Colonic mucosa (tissue), 4 donors: Measurements from ENCODE around the gene VSNL1. TPM values are rescaled to one million over a fixed set of nuclear protein-coding genes. Genes with fewer than 3 reads are reported as not detected.

Source experiments
- DNase-seq: peaks from one replicate; pipeline ENCODE4 v3.0.0-alpha.2; 2020
- H3K27ac ChIP-seq: fragments of 200-600 bp; one replicate; pipeline ENCODE4 v1.8.0; 2021
- H3K27me3 ChIP-seq: fragments of 200-600 bp; one replicate; pipeline ENCODE4 v1.8.0; 2021
- H3K36me3 ChIP-seq: fragments of 200-600 bp; one replicate; pipeline ENCODE4 v1.8.0; 2021
- H3K4me1 ChIP-seq: fragments of 200-600 bp; one replicate; pipeline ENCODE4 v1.8.0; 2021; ENCODE audit warnings: mild to moderate bottlenecking
- H3K4me3 ChIP-seq: fragments of 200-600 bp; one replicate; pipeline ENCODE4 v1.8.0; 2021
- H3K9ac ChIP-seq, 2 donors: one replicate each; pipeline ENCODE4 v1.7.0; 2013; ENCODE audit warnings: control low read depth in 2 of 2, low read depth in 2 of 2, low read length in 2 of 2
- H3K9me3 ChIP-seq: fragments of 200-600 bp; one replicate; pipeline ENCODE4 v1.8.0; 2021
- intact Hi-C: fragments of 100-400 bp; cut with DNase I; formaldehyde crosslinking; loops from one replicate; pipeline ENCODE4 v1.14.1; 2022
- total RNA-seq, 2 donors: library from RNA; stranded (reverse); fragmentation: NEBNext Ultra II Directional in 1 of 2; extraction: Animal tissue kit (Norgen Biotek cat#: 25700) in 1 of 2; gene quantifications; one replicate each; pipeline ENCODE4 v1.2.1, GENCODE V29; 2021
- TF ChIP-seq, protein P1 (sequence below): fragments of 200-600 bp; IDR thresholded peaks from one replicate; pipeline ENCODE4 v1.8.0; 2022; ENCODE audit warnings: antibody characterized with exemption, mild to moderate bottlenecking
- donor health status: healthy.
- donor health status: DM: no; HTN: no; CAD: no.
- donor health status: DM: no; HTN: no; CAD: no.

Gene VSNL1
- total RNA-seq, 2 donors from 2014 or later = 7.4 to 8.1 TPM

DNA sequence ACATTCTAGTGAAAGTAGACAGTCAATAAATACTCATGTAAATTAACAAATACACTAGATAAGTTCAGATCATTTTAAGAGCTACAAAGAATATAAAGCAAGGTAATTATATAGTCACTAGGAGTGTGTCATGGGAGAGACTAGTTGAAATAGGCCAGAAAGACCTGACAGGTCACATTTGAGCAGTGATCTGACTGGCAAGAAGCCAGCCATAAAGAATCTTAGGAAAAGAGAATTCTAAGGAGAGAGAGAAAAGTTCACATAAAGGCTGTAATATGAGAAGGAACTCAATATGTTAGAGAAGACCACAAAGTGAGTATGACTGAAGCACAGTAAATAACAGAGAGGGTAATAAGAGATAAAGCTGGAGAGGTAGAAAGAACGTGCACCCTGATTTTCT lies 31.2 kb downstream of the VSNL1 start:
- no peak overlapping the region for H3K27ac ChIP-seq
- H3K9me3 ChIP-seq = no peaks in the 10 kb centered on the region
- H3K9ac ChIP-seq = no peak overlapping the region
- H3K36me3 ChIP-seq = no peaks in the 10 kb centered on the region
- intact Hi-C loops = no loop called here
- H3K4me3 ChIP-seq = no peak overlapping the region
- TF ChIP-seq, protein P1, sequence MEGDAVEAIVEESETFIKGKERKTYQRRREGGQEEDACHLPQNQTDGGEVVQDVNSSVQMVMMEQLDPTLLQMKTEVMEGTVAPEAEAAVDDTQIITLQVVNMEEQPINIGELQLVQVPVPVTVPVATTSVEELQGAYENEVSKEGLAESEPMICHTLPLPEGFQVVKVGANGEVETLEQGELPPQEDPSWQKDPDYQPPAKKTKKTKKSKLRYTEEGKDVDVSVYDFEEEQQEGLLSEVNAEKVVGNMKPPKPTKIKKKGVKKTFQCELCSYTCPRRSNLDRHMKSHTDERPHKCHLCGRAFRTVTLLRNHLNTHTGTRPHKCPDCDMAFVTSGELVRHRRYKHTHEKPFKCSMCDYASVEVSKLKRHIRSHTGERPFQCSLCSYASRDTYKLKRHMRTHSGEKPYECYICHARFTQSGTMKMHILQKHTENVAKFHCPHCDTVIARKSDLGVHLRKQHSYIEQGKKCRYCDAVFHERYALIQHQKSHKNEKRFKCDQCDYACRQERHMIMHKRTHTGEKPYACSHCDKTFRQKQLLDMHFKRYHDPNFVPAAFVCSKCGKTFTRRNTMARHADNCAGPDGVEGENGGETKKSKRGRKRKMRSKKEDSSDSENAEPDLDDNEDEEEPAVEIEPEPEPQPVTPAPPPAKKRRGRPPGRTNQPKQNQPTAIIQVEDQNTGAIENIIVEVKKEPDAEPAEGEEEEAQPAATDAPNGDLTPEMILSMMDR = no peak
- no peaks in the 10 kb centered on the region for H3K27me3 ChIP-seq
- H3K4me1 ChIP-seq = no peaks in the 10 kb centered on the region
- DNase-seq = no peak

DNA sequence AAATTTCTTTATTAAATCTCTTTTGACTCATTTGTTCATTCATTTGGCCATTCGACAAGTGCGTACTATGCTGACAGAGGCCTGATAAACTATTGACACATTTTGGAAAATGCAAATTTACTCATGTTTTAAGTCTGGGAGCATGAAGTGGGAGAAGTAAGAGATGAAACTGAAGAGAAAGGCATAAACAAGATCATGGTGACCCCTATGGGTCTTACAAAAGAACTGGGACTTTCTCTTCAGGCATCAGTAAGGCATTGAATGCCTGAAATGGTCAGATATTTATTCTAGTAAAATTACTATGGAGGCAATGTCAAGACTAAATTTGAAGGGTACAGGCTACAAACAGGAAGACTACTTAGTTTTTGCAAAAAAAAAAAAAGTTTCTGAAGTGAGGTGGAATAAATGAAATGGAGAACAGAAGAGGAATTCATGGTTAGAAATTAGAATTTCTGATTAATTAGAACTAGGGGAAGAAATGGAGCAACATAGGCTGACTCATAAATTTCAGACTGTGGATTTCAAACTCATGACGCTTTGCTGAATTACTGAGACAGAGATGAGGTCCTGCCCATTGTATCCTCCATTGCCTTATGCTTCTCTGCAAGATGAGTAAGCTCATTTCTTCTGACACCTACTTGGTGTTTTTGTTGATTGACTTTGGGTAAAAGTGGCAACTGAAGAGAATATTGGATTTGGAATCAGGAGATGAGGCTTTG lies 32.7 kb downstream of the VSNL1 start:
- TF ChIP-seq, protein P1 = no peak
- Histone ChIP-seq H3K4me1 (no peaks in the 10 kb centered on the region), H3K27ac (no peak overlapping the region), H3K9me3 (no peaks in the 10 kb centered on the region), H3K4me3 (no peak overlapping the region), H3K27me3 (no peaks in the 10 kb centered on the region), H3K9ac (no peak overlapping the region), H3K36me3 (no peaks in the 10 kb centered on the region)
- intact Hi-C loops = no loop called here
- no peak for DNase-seq

- no peak overlapping the region for H3K4me3 ChIP-seq
- no peak overlapping the region for H3K9ac ChIP-seq
- H3K27me3 ChIP-seq = no peaks in the 10 kb centered on the region
- no peaks in the 10 kb centered on the region for H3K36me3 ChIP-seq
- H3K4me1 ChIP-seq = no peaks in the 10 kb centered on the region
- intact Hi-C loops = no loop called here
- H3K9me3 ChIP-seq = no peaks in the 10 kb centered on the region
- TF ChIP-seq, protein P1 = no peak
- no peak overlapping the region for H3K27ac ChIP-seq
- no peak for DNase-seq
These were observed 33.3 kb downstream of the VSNL1 start for GRCh38 chr2:17573804-17574175.

GRCh38 chr2:17574406-17575073 lies 34.0 kb downstream of the VSNL1 start:
- Histone ChIP-seq H3K27me3 (no peaks in the 10 kb centered on the region), H3K4me3 (no peak overlapping the region), H3K4me1 (no peaks in the 10 kb centered on the region), H3K36me3 (no peaks in the 10 kb centered on the region), H3K9me3 (no peaks in the 10 kb centered on the region), H3K27ac (no peak overlapping the region), H3K9ac (no peak overlapping the region)
- intact Hi-C loops = no loop called here
- TF ChIP-seq, protein P1 = no peak
- DNase-seq = no peak

DNA sequence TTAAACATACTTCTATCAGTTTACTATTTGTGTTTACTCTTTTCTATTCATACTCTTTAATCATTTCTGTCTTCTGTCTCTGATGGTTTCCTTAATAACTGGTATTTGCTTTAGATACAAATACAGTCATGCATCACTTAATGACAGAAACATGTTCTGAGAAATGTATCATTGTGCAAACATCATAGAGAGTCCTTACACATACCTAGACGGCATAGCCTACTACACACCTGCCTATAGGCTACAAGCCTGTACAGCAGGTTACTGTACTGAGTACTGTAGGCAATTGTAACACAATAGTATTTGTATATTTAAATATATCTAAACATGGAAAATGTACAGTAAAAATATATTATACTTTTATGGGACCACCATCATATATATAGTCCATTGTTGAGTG lies 36.3 kb downstream of the VSNL1 start:
- Histone ChIP-seq H3K9ac (no peak overlapping the region), H3K9me3 (no peaks in the 10 kb centered on the region), H3K27ac (no peak overlapping the region), H3K4me1 (no peaks in the 10 kb centered on the region), H3K36me3 (no peaks in the 10 kb centered on the region), H3K27me3 (no peaks in the 10 kb centered on the region), H3K4me3 (no peak overlapping the region)
- intact Hi-C loops = no loop called here
- TF ChIP-seq, protein P1 = no peak
- no peak for DNase-seq
